ENCODE results near the gene CST11. TPM values are rescaled to one million over a fixed set of nuclear protein-coding genes. Genes with fewer than 3 reads are reported as not detected.

The CST11 gene, protein sequence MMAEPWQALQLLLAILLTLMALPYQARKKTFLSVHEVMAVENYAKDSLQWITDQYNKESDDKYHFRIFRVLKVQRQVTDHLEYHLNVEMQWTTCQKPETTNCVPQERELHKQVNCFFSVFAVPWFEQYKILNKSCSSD
- total RNA-seq (not detected), polyA plus RNA-seq (ENCODE audit: insufficient read length in 2 of 2) (not detected)
- long read RNA-seq, donor 1: 0 reads
- long read RNA-seq, donor 2: 0 reads
- long read RNA-seq, donor 3: 0 reads
- long read RNA-seq, donor 4: 0 reads

DNA sequence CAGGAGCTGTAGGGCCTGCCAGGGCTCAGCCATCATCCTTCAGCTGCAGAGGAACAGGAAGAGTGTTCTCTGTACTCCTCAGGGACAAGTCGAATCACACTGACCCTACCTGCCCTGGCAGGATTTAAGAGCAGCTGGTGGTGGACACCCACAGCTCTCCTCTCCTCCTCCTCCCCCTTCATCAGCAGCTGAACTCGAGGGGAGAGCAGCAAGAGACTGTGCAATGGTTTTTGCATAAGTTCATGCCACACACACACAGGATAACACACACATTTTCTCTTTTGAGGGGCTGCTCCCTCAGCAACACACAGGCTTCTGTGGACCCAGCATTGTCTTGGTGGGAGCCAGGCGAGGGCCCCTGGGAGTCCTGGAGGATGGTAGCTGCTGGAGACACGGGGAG lies at the start of gene CST11:
Gene CST11, minus strand, starts transcription at position 101 of the 400 bp plus-strand sequence. Its CDS starts 65 bp downstream, at position 36.
- WGBS (ENCODE audit: insufficient coverage): 48% methylated on average over 4 of the region's 4 CpGs
- no peak within 1 kb of the TSS for H3K27ac ChIP-seq (ENCODE audit: low read depth, low read length)

DNA sequence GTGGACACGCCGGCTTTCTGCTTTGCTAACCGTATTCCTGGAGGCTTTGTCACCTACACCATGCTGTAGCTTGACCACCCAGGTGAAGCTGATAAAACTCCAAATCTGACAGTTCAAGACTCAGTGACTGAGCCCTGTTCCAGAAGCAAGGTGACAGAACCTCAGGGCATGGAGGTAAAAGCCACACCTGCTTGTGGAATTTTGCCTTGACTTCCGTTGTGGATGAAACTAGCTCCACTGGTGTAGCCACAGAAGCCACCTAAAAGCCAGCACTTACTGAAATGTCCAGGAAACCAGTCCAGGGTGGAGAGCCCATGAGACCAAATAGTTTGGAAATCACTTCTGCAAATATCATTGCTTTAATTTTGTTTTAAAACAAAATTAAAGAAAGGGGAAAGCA lies 49.2 kb upstream of the CST11 start:
- no peak overlapping the region for H3K4me3 ChIP-seq (ENCODE audit: low read depth, low read length)
- 98% methylated on average over 4 of the region's 4 CpGs for WGBS (ENCODE audit: insufficient coverage)

More for the DNA sequence above, at the start of gene CST11:
- DNase-seq (ENCODE audit: low read depth in 4 of 6, low spot score in 6 of 6): no peak
- H3K36me3 ChIP-seq (ENCODE audit: control insufficient read depth, insufficient read depth, low read length): no peaks in the 10 kb centered on the region
- H3K4me3 ChIP-seq (ENCODE audit: low read depth, low read length): no peak within 1 kb of the TSS
- peaks cover 4% of the 10 kb centered on the region for H3K4me1 ChIP-seq (ENCODE audit: control insufficient read depth, insufficient read depth, low read length)
- no peaks in the 10 kb centered on the region for H3K27me3 ChIP-seq (ENCODE audit: control insufficient read depth, insufficient read depth, low read length)
- peaks cover 1% of the 10 kb centered on the region for H3K9me3 ChIP-seq (ENCODE audit: control insufficient read depth, insufficient read depth, low read length)

DNA sequence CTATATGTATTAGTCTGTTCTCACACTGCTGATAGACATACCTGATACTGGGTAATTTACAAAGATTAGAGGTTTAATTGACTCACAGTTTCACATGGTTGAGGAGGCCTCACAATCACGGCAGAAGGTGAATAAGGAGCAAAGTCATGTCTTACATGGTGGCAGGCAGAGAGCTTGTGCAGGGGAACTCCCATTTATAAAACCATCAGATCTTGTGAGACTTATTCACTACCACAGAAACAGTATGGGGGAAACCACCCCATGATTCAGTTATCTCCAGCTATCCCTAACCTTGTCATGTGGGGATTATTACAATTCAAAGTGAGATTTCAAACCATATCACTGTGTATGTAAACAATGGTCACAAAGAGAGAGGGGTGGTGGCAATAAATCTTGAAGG lies 44.9 kb upstream of the CST11 start:
- H3K9me3 ChIP-seq (ENCODE audit: control insufficient read depth, insufficient read depth, low read length): no peaks in the 10 kb centered on the region
- H3K36me3 ChIP-seq (ENCODE audit: control insufficient read depth, insufficient read depth, low read length): no peaks in the 10 kb centered on the region
- no peaks in the 10 kb centered on the region for H3K4me1 ChIP-seq (ENCODE audit: control insufficient read depth, insufficient read depth, low read length)
- H3K27ac ChIP-seq (ENCODE audit: low read depth, low read length): no peak overlapping the region
- H3K4me3 ChIP-seq (ENCODE audit: low read depth, low read length): no peak overlapping the region
- no peaks in the 10 kb centered on the region for H3K27me3 ChIP-seq (ENCODE audit: control insufficient read depth, insufficient read depth, low read length)
- no peak for DNase-seq (ENCODE audit: low read depth in 4 of 6, low spot score in 6 of 6)
- no CpG with 5 or more reads among the region's 1 CpG for WGBS (ENCODE audit: insufficient coverage)

More for the DNA sequence above, 49.2 kb upstream of the CST11 start:
- Histone ChIP-seq H3K9me3 (ENCODE audit: control insufficient read depth, insufficient read depth, low read length) (no peaks in the 10 kb centered on the region), H3K36me3 (ENCODE audit: control insufficient read depth, insufficient read depth, low read length) (no peaks in the 10 kb centered on the region), H3K27ac (ENCODE audit: low read depth, low read length) (no peak overlapping the region), H3K4me1 (ENCODE audit: control insufficient read depth, insufficient read depth, low read length) (no peaks in the 10 kb centered on the region), H3K27me3 (ENCODE audit: control insufficient read depth, insufficient read depth, low read length) (no peaks in the 10 kb centered on the region)
- no peak for DNase-seq (ENCODE audit: low read depth in 4 of 6, low spot score in 6 of 6)

DNA sequence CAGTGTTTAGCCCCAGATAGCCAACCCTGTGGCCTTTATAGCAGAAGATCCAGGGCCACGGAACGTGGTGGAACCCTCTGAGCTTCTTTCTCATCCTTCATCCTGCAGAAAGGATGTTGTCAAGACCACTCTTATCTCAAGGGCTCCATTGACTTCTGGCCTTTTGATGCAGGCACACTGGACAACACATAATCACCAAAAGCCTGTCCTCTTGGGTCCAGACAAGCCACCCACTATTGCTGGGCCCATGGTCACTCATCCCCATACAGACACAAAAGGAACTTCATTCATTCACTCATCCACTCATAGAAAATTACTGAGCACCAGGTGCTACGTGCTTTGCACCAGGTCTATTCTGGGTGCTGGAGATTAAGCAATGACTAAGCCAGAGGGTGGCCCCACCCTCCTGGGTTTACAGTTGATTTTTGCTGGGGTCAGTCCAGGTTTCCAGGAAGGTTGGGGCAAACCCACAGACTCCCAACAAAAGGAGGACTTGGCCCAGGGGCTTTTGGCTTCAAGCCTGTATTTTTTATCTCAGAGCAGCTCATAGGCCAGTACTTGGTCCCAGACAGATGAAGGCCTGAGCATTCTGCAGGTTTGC lies 40.6 kb upstream of the CST11 start:
- WGBS (ENCODE audit: insufficient coverage): 85% methylated on average over 2 of the region's 3 CpGs
- Histone ChIP-seq H3K27ac (ENCODE audit: low read depth, low read length) (no peak overlapping the region), H3K36me3 (ENCODE audit: control insufficient read depth, insufficient read depth, low read length) (no peaks in the 10 kb centered on the region), H3K4me1 (ENCODE audit: control insufficient read depth, insufficient read depth, low read length) (no peaks in the 10 kb centered on the region), H3K4me3 (ENCODE audit: low read depth, low read length) (no peak overlapping the region), H3K27me3 (ENCODE audit: control insufficient read depth, insufficient read depth, low read length) (no peaks in the 10 kb centered on the region), H3K9me3 (ENCODE audit: control insufficient read depth, insufficient read depth, low read length) (no peaks in the 10 kb centered on the region)
- no peak for DNase-seq (ENCODE audit: low read depth in 4 of 6, low spot score in 6 of 6)

DNA sequence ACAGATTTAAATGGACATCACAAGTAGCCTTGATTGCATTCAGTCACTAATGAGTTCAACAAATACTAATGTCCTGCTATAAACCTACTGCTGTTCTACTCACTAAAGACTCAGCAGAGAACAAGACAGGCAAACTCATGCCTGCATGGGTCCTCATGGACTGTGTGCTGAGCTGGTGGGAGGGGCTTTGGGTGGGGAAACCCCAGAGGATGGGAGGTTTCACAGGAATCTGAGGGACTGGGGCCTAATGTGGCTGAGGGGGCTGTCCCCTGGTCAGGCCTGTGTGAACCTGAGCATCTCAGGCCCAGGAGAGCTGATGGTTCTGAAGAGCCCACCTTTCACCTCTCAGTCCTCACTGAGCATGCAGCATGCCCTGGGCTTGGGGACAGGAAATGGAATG lies 39.6 kb upstream of the CST11 start:
- Histone ChIP-seq H3K9me3 (ENCODE audit: control insufficient read depth, insufficient read depth, low read length) (no peaks in the 10 kb centered on the region), H3K36me3 (ENCODE audit: control insufficient read depth, insufficient read depth, low read length) (no peaks in the 10 kb centered on the region), H3K4me3 (ENCODE audit: low read depth, low read length) (no peak overlapping the region), H3K27ac (ENCODE audit: low read depth, low read length) (no peak overlapping the region), H3K27me3 (ENCODE audit: control insufficient read depth, insufficient read depth, low read length) (no peaks in the 10 kb centered on the region), H3K4me1 (ENCODE audit: control insufficient read depth, insufficient read depth, low read length) (no peaks in the 10 kb centered on the region)
- no peak for DNase-seq (ENCODE audit: low read depth in 4 of 6, low spot score in 6 of 6)

DNA sequence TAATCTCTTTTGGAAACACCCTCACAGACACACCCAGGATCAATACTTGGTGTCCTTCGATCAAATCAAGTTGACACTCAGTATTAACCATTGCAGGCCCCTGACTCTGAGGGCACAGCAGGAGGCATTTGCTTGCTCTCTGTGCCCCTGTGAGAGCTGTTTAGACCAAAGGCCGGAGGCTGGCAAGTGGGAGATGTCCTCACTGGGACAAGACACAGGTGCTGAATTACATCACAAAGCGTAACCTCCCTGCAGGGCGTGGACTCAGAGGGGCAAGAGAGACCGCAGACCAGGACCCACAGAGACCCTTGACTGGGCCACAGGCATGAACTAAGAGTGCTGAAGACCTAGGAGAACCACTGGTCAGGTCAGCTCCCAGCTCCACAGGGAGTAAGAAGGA lies 38.1 kb upstream of the CST11 start, which contains the start of gene CST8:
Gene CST8, plus strand, starts transcription at position 301 of the 400 bp plus-strand sequence. CDS start 551 bp downstream, outside the sequence.
- Histone ChIP-seq H3K27ac (ENCODE audit: low read depth, low read length) (no peak within 1 kb of the TSS), H3K4me1 (ENCODE audit: control insufficient read depth, insufficient read depth, low read length) (no peaks in the 10 kb centered on the region), H3K4me3 (ENCODE audit: low read depth, low read length) (no peak within 1 kb of the TSS), H3K36me3 (ENCODE audit: control insufficient read depth, insufficient read depth, low read length) (no peaks in the 10 kb centered on the region), H3K27me3 (ENCODE audit: control insufficient read depth, insufficient read depth, low read length) (no peaks in the 10 kb centered on the region), H3K9me3 (ENCODE audit: control insufficient read depth, insufficient read depth, low read length) (no peaks in the 10 kb centered on the region)
- DNase-seq (ENCODE audit: low read depth in 4 of 6, low spot score in 6 of 6): no peak
- 95% methylated on average over 5 of the region's 5 CpGs for WGBS (ENCODE audit: insufficient coverage)

DNA sequence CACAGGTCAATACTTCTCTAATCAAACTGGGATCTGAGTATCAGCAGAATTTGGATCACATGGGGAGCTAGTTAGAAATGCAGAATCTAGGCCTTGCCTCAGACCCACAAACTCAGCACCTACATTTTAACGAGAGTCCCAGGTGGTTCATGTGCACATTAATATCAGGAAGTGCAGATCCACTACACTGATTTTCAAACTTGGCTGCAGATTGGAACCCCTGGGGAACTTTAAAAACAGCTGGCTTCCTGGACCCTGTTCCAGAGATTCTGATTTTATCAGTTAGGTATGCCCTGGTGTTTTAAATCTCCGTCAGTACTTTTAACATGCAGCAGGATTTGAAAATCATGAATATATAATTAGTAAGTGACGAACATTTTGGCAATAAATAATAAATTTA lies 36.3 kb upstream of the CST11 start:
- Histone ChIP-seq H3K27ac (ENCODE audit: low read depth, low read length) (no peak overlapping the region), H3K4me1 (ENCODE audit: control insufficient read depth, insufficient read depth, low read length) (no peaks in the 10 kb centered on the region), H3K9me3 (ENCODE audit: control insufficient read depth, insufficient read depth, low read length) (no peaks in the 10 kb centered on the region), H3K4me3 (ENCODE audit: low read depth, low read length) (no peak overlapping the region), H3K36me3 (ENCODE audit: control insufficient read depth, insufficient read depth, low read length) (no peaks in the 10 kb centered on the region), H3K27me3 (ENCODE audit: control insufficient read depth, insufficient read depth, low read length) (no peaks in the 10 kb centered on the region)
- no CpG with 5 or more reads among the region's 3 CpGs for WGBS (ENCODE audit: insufficient coverage)
- no peak for DNase-seq (ENCODE audit: low read depth in 4 of 6, low spot score in 6 of 6)

DNA sequence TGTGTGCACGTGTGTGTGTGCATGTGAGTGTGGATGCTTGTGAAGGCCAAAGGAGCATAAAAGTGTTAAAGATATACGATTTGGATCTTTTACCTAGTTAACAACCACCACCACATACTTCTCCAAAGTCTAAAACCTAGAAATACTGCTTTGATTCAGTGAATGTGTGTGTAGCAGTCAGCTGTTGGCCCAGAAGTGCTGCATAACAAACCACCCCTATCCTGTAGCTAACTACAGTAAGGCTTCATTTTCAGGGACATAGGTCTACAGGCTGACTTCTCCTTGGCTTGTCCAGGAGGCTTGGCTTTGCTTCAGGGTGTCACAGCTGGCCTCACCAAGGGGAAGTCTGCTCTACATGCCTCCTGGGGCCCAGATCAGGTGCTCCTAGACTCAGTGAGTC lies 35.8 kb upstream of the CST11 start:
- Histone ChIP-seq H3K36me3 (ENCODE audit: control insufficient read depth, insufficient read depth, low read length) (no peaks in the 10 kb centered on the region), H3K27ac (ENCODE audit: low read depth, low read length) (no peak overlapping the region), H3K4me3 (ENCODE audit: low read depth, low read length) (no peak overlapping the region), H3K27me3 (ENCODE audit: control insufficient read depth, insufficient read depth, low read length) (no peaks in the 10 kb centered on the region), H3K4me1 (ENCODE audit: control insufficient read depth, insufficient read depth, low read length) (no peaks in the 10 kb centered on the region), H3K9me3 (ENCODE audit: control insufficient read depth, insufficient read depth, low read length) (no peaks in the 10 kb centered on the region)
- no peak for DNase-seq (ENCODE audit: low read depth in 4 of 6, low spot score in 6 of 6)
- no CpG with 5 or more reads among the region's 2 CpGs for WGBS (ENCODE audit: insufficient coverage)

DNA sequence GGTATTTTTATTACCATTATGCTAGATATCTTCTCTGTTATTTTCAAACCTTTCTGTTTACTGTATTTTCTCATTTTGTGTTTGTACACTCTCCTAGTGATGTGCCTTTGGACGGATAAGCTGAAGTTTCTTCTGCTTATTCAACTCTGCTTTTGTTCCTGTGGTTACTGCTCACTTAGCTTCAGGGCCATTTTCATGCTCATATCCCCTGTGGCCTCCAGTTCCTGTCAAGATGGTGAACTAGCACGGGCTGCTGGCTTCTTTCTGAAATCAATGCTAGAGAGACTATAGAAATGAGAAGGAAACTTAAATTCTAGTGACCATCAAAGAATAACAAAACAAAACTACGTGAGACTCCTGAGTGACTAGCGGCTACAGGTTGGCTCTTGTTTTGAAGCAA lies 31.4 kb upstream of the CST11 start:
- H3K4me3 ChIP-seq (ENCODE audit: low read depth, low read length): no peak overlapping the region
- no peaks in the 10 kb centered on the region for H3K4me1 ChIP-seq (ENCODE audit: control insufficient read depth, insufficient read depth, low read length)
- 95% methylated on average over 3 of the region's 4 CpGs for WGBS (ENCODE audit: insufficient coverage)
- H3K27me3 ChIP-seq (ENCODE audit: control insufficient read depth, insufficient read depth, low read length): no peaks in the 10 kb centered on the region
- H3K36me3 ChIP-seq (ENCODE audit: control insufficient read depth, insufficient read depth, low read length): no peaks in the 10 kb centered on the region
- H3K27ac ChIP-seq (ENCODE audit: low read depth, low read length): no peak overlapping the region
- no peak for DNase-seq (ENCODE audit: low read depth in 4 of 6, low spot score in 6 of 6)
- no peaks in the 10 kb centered on the region for H3K9me3 ChIP-seq (ENCODE audit: control insufficient read depth, insufficient read depth, low read length)

DNA sequence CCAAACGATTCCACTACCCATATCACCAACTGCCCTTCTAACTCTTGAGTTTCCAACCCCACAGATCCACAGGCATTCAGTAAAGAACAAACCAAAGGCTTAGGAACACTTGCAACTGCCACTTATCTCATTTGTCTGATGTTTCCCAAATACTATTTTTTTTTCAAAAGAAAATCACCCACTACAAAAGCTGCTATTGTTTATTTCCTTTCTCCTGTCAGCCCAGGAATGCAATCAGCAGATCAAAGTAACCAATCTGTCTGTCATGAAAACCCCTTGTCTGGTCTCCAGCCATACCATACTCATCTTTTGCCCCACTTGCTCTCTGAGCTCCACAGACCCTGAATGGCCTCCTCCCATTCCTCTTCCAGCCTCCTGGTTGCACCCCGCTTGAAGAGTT lies 29.5 kb upstream of the CST11 start:
- Histone ChIP-seq H3K27me3 (ENCODE audit: control insufficient read depth, insufficient read depth, low read length) (no peaks in the 10 kb centered on the region), H3K27ac (ENCODE audit: low read depth, low read length) (no peak overlapping the region), H3K4me3 (ENCODE audit: low read depth, low read length) (no peak overlapping the region), H3K36me3 (ENCODE audit: control insufficient read depth, insufficient read depth, low read length) (no peaks in the 10 kb centered on the region), H3K4me1 (ENCODE audit: control insufficient read depth, insufficient read depth, low read length) (no peaks in the 10 kb centered on the region), H3K9me3 (ENCODE audit: control insufficient read depth, insufficient read depth, low read length) (no peaks in the 10 kb centered on the region)
- no peak for DNase-seq (ENCODE audit: low read depth in 4 of 6, low spot score in 6 of 6)
- WGBS (ENCODE audit: insufficient coverage): 85% methylated on average over 1 of the region's 2 CpGs

Measured in spinal cord (tissue), 10 donors.